NCI-H69 (cell line): ENCODE measurements around the gene SEZ6.

Source experiments
- DNase-seq: peaks from one replicate; lab custom pipeline; 2025; lab: John Stamatoyannopoulos, UW

SEZ6 gene

GRCh38 chr17:29003289-29003688 is 2.5 kb downstream of the SEZ6 start:
- DNase-seq, result no peak

- DNase-seq, result no peak
Measured at GRCh38 chr17:29002811-29003210, 3.0 kb downstream of the SEZ6 start.

GRCh38 chr17:29000973-29001372 is 4.9 kb downstream of the SEZ6 start:
- no peak for DNase-seq

GRCh38 chr17:28999206-28999605 is 6.6 kb downstream of the SEZ6 start:
- DNase-seq, result peak; percentile 72

- DNase-seq, result peak; percentile 92
Measured at GRCh38 chr17:28997806-28998205, 8.0 kb downstream of the SEZ6 start.

GRCh38 chr17:28996554-28997096 is 9.2 kb downstream of the SEZ6 start:
- DNase-seq, result peak; percentile 31

GRCh38 chr17:28993645-28994426 is 12.0 kb downstream of the SEZ6 start:
- DNase-seq, result no peak

GRCh38 chr17:28992625-28993600 is 12.9 kb downstream of the SEZ6 start:
- DNase-seq, result no peak

- DNase-seq, result no peak
Measured at GRCh38 chr17:28992185-28992584, 13.6 kb downstream of the SEZ6 start.

GRCh38 chr17:28991779-28992178 is 14.1 kb downstream of the SEZ6 start:
- DNase-seq, result no peak

- no peak for DNase-seq
Measured at GRCh38 chr17:28989028-28989427, 16.8 kb downstream of the SEZ6 start.

GRCh38 chr17:28988475-28988874 is 17.4 kb downstream of the SEZ6 start:
- no peak for DNase-seq

GRCh38 chr17:28986714-28987655 is 18.8 kb downstream of the SEZ6 start:
- DNase-seq, result peak; percentile 71

- peak; percentile 99 for DNase-seq
Measured at GRCh38 chr17:28985950-28986713, 19.7 kb downstream of the SEZ6 start.

GRCh38 chr17:28983286-28984230 is 22.3 kb downstream of the SEZ6 start:
- peak; percentile 57 for DNase-seq

- no peak for DNase-seq
Measured at GRCh38 chr17:28982131-28982793, 23.6 kb downstream of the SEZ6 start.

GRCh38 chr17:28978356-28978964 is 27.4 kb downstream of the SEZ6 start:
- DNase-seq, result peak; percentile 49

GRCh38 chr17:28977659-28978355 is 28.0 kb downstream of the SEZ6 start:
- peak; percentile 85 for DNase-seq
